ENCODE data around the gene PTPN12.

- no peak for TF ChIP-seq POLR2A (IDR thresholded peaks at IDR 0.05)
- TF ChIP-seq CTCF (IDR thresholded peaks at IDR 0.05), result no peak
- no peak for TF ChIP-seq POLR2AphosphoS5 (IDR thresholded peaks at IDR 0.05)
- TF ChIP-seq EP300 (IDR thresholded peaks at IDR 0.05), result no peak
Measured at GRCh38 chr7:77687747-77688144, 150.7 kb downstream of the PTPN12 start.
